Femur (tissue), 1 donor: ENCODE measurements around the gene FCAMR.
"Not testable (repeated sequence)": the region's sequence is repeated elsewhere in the genome, so short reads cannot be mapped to it uniquely, and the experiment has no call there.

Experiments used
- DNase-seq: peaks from one replicate; pipeline ENCODE4 v3.0.0-alpha.2; 2017

FCAMR gene

GRCh38 chr1:206930210-206930798 lies 40.0 kb downstream of the FCAMR start:
- no peak for DNase-seq

DNA sequence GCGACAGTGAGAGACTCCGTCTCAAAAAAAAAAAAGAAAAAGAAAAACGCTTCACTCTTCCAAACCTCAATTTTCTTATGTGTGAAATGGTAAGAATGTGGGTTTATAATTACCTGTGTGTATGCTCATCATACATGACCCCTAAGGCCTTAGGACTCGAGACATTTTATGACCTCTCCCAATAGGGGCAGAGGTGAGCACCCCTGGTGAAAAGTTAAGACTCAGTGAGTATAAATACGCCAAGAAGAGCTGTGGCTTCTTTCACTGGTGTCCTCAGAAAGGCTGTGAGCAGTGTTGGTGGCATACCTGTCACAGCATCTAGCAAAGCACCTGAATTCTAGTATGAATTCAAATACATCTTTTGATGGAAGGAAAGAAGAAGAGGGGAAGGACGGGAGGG lies 40.7 kb downstream of the FCAMR start:
- no peak for DNase-seq

GRCh38 chr1:206926286-206926685 lies 44.0 kb downstream of the FCAMR start:
- DNase-seq = no peak

DNA sequence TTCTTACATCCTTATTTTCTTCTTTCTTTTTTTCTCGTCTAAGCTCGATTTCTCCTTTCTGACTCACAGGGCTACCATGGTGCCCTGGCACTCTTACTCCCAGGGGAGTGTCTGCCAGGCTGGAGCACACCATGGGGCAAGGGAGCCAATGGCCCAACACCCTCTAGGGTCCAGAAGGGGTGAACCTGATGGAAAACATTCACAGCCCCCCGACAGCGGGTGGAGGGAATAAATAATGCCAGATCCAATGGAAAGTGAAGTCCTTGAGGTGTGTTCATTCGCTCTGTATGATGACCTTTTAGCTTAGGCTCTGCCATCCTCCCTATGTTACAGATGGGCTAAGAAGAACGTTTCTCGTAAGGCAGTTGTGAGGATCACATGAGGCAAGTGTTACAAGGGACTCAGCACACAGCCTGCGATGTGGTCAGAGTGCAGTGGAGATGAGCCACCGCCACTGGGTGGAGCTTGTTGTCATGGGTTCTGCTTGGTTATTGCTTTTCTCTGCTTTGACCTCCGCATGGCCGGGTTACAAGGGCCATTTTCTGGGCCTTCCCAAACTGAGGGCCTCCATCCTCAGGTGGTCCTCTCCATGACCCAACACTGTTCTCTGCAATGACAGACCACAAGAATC lies 45.0 kb downstream of the FCAMR start:
- DNase-seq = peak; percentile 47

GRCh38 chr1:206924592-206925105 lies 45.6 kb downstream of the FCAMR start:
- DNase-seq = no peak

DNA sequence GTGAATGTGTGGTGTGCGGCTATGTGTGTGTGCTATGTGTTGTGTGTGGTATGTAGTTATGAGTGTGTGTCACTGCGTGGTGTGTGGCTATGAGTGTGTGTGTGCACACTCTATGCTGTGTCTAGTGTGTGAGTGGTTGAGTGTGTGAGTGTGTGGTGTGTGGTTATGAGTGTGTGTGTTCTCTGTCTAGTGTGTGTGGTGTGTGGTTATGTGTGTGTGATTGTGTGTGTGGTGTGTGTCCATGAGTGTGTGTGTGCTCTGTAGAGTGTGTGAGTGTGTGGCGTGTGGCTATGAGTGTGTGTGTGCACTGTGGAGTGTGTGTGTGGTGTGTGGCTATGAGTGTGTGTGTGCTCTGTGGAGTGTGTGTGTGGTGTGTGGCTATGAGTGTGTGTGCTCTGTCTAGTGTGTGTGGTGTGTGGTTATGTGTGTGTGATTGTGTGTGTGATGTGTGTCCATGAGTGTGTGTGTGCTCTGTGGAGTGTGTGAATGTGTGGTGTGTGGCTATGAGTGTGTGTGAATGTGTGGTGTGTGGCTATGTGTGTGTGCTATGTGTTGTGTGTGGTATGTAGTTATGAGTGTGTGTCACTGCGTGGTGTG lies 46.2 kb downstream of the FCAMR start:
- DNase-seq = not testable (repeated sequence)

GRCh38 chr1:206923009-206923960 lies 47.0 kb downstream of the FCAMR start:
- peak; percentile 59 for DNase-seq

DNA sequence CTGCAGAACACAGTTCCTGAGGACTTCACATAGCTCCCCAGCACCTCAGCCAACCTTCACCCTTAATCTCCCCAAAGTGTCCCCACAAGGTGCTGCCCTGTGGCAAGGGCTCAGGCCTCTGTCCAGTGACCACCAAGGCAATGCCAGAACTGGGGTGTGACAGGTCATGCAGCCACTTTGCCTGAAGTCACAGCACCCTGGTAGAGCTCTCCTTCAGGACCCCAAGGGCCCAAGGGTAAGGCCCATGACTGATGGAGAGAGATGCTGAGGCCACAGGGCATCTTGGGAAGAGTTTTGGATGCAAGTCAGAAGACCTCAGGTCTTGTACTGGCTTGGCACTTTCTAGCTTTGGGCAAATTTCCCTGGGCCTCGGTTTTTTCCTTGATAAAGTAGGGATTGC lies 47.7 kb downstream of the FCAMR start:
- no peak for DNase-seq

DNA sequence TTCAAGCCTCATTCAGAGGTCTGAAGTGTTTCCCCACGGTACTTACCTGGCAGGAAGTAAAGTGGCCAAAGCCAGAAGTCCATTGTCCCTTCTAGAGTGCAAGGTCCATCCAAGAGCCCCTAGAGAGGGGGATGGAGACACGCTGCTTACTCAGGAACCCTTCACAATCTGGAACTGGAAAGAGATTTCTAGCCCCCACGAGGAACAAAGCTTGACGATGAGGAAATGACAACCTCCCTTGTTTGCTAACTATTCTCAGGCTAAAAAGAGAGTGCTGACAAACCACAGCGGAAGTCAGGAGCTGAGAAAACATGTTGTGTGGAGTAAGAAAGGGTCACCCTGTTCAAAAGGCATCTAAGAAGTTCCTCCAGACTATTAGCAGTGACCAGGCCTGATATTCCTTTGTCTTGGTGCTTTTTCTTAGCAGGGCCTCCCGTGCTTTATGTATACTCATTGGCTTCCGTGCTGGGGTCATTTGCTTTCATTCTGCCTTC lies 48.4 kb downstream of the FCAMR start, which contains the start of gene FCMR:
Gene FCMR, minus strand, starts transcription at position 170 of the 494 bp plus-strand sequence. Its CDS starts 87 bp downstream, at position 83.
- peak; percentile 46 for DNase-seq

GRCh38 chr1:206918076-206918475 lies 52.2 kb downstream of the FCAMR start:
- no peak for DNase-seq

- no peak for DNase-seq
Measured at GRCh38 chr1:206916000-206916709, 54.1 kb downstream of the FCAMR start.

- no peak for DNase-seq
Measured at GRCh38 chr1:206915030-206915735, 55.1 kb downstream of the FCAMR start.

DNA sequence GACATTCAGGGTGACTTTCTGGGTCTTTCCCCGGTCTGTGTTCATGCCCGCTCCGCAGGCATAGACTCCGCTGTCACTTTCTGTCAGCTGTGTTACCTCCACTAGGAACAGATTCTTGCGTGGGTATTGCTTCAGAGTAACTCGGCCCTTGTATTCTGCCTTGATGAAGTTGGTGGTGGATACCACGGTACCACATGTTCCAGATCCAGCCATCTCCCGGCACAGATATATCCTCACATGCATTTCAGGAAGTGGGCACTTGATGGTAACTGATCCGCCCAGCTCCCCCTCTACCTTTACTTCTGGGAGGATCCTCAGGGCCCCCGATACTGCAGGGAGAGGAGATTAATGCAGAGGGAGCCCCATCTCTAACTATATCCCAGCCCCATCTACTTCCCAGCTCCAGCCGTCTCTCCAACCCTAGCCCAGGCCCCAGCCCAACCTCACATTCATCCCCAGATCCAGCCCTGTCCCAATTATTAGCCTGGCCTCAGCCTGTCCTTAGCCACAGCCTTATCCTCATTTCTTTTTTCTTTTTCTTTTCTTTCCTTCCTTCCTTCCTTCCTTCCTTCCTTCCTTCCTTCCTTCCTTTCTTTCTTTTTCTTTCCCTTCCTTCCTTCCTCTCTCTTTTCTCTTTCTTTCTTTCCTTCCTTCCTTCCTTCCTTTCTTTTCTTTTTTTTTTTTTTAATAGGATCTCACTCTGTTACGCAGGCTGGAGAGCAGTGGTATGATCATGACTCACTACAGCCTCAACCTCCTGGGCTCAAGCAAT lies 56.3 kb downstream of the FCAMR start:
- no peak for DNase-seq

- peak; percentile 83 for DNase-seq
Measured at GRCh38 chr1:206912445-206913095, 57.7 kb downstream of the FCAMR start.

DNA sequence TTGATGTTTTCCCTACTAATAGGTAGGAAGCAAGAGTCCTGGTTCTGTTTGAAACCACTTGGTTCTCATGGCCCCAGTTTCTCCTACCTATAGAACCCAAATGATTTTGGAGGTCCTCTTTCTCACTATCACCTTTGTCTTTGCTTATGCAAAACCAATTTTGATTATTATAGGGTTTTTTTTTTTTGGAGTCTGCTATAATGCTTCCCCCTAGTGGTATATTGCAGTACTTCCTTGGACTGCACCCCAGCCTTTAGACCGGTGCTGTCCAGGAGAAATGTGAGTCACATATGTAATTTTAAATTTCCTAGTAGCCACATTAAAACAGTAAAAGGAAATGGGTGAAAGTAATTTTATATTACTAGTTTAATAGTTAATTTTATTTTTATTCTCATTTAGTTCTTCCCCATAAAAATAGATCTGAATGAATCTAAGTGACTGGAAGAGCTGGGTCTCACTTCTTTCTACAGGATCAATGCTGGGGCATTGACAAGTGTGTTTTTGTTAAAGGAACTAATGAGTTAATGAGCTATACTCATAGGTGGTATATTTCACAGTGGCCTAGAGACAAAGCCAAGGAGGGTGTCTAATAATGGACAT lies 59.1 kb downstream of the FCAMR start:
- peak; percentile 38 for DNase-seq

GRCh38 chr1:206909883-206910318 lies 60.4 kb downstream of the FCAMR start:
- DNase-seq = no peak

DNA sequence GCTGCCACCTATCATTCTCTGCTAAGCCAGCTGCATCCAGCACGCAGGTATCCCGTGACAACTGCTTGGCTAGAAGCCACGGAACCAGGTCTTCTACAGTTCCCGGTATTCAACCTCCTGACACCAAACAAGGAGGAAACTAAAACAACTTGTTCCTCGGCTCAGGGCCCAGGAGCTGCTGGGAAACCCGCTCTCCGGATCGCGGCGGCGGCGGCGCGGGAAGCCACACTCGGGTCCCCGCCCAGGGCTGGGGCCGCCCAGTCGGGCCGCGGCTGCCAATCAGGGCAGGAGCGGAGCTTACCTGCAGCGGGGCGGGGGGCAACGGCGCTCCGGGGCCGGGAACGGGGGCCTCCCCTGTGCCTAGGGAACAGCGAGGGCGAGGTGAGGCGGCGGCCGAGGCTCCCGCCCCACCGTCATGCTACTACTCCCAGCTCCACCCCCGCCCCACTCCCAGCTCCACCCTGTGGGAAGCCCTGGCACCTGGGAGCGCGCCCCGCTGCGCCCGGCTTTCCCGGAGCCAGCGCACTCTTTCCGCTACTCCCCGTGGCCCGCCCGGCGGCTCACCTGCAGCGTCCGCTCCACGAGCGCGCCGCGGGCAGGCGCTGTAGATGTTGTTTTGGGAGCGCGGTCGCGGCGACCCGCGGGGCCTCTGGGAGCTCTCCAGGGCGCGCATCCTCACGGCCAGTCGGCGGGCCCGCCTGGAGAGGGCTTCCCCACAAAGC lies 60.9 kb downstream of the FCAMR start:
- peak; percentile 61 for DNase-seq

DNA sequence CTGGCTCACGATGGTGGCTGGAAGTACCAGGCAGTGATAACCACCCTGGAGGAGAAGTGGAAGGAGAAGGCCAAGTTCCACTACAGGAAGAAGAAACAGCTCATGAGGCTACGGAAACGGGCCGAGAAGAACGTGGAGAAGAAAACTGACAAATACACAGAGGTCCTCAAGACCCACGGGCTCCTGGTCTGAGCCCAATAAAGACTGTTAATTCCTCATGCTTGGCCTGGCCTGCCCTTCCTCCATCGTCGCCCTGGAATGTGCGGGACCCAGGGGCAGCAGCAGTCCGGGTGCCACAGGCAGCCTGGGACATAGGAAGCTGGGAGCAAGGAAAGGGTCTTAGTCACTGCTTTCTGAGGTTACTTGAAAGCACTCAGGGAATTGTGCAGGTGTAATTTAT lies 62.2 kb downstream of the FCAMR start:
- DNase-seq = no peak
